ENCODE results near the gene BASP1. TPM values are rescaled to one million over a fixed set of nuclear protein-coding genes. Genes with fewer than 3 reads are reported as not detected.

Gene BASP1
- polyA plus RNA-seq, 1 donor from 2014 or later = 974 TPM

DNA sequence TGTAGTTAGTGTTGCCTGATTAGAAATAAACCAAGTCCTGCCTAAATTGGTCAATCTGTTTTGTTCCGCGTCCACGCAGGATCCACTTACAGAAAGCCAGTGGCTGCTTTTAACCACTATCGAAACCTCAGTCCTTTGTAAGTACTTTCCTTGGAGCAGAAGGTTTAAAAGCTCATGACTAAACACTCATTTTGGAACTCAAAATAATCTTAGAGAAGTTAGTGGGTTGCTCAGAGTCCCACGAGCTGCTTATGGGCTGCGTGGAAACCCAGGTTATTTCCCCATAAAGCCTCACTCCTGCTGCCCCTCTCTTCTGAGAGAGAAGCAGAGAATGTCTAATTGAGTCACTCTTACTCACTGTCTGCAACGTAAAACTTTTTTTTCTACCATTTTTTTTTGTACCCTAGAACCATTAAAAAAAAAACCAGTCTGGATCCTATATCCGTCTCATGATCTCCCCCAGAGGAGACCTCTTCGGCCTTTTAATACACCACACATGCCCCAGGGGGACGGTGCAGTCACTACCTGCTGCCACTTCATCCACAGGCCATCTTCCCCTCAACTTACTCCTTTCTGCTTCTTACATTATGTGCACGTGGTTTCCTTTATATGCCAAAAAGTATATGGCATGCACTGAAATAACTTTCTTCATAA, 7.6 kb downstream of the BASP1 start:
- Histone ChIP-seq H2AFZ (ENCODE audit: low read depth, low read length) (no peak overlapping the region), H3K9me2 (ENCODE audit: insufficient read depth, low read length) (no peaks in the 10 kb centered on the region), H3K27me3 (ENCODE audit: insufficient read depth, low read depth, low read length) (no peaks in the 10 kb centered on the region), H4K20me1 (ENCODE audit: insufficient read depth) (peaks cover 68% of the 10 kb centered on the region), H3F3A (ENCODE audit: insufficient read depth, low read length, poor library complexity, severe bottlenecking) (peaks cover 24% of the 10 kb centered on the region), H3K9me3 (ENCODE audit: low read length) (no peaks in the 10 kb centered on the region), H3K36me3 (ENCODE audit: insufficient read depth, low read length) (peaks cover 18% of the 10 kb centered on the region), H3K4me3 (ENCODE audit: low read length) (peak overlapping the region; percentile 85), H3K9ac (ENCODE audit: low read length) (no peak overlapping the region), H3K79me2 (replicated peaks; ENCODE audit: insufficient read depth, low read length) (peaks cover 93% of the 10 kb centered on the region), H3K4me2 (ENCODE audit: low read length) (peak overlapping the region; percentile 19), H3K27ac (ENCODE audit: low read length) (no peak overlapping the region)
- no peak for TF ChIP-seq EZH2 (IDR thresholded peaks at IDR 0.05; ENCODE audit: borderline replicate concordance, insufficient read depth, low read length, poor library complexity, severe bottlenecking)
- TF ChIP-seq POLR2AphosphoS5 (IDR thresholded peaks at IDR 0.05) = peak; percentile 19

DNA sequence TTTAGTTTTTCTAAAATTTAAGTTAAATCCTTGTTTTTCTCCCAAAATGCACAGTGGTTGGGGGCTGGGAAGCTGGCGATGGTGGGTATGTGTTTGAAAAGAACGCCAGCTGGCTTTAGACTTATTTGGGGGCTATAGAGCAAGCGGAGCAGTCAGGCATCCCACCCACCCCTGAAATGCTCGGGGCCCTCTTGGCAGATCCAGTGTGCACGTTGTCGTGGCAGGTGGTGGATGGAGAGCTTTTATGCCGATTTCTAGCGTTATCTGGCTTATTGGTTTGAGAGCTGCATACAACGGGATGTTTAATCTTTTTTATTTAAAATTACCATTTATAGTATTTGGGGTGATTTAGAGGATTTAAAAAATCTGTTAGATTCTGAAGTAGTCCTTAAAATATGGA, 8.1 kb downstream of the BASP1 start:
- TF ChIP-seq EP300 (conservative IDR thresholded peaks at IDR 0.05; ENCODE audit: poor library complexity, severe bottlenecking) (no peak), TAF1 (IDR thresholded peaks at IDR 0.05; ENCODE audit: low read depth) (no peak), MXI1 (conservative IDR thresholded peaks at IDR 0.05; ENCODE audit: poor library complexity, severe bottlenecking) (no peak), POLR2AphosphoS5 (IDR thresholded peaks at IDR 0.05) (no peak), RAD21 (conservative IDR thresholded peaks at IDR 0.05) (no peak), REST (IDR thresholded peaks at IDR 0.05; ENCODE audit: borderline replicate concordance) (no peak), SMC3 (conservative IDR thresholded peaks at IDR 0.05; ENCODE audit: poor library complexity) (no peak), CTCF (IDR thresholded peaks at IDR 0.05; ENCODE audit: poor library complexity, severe bottlenecking) (no peak), EZH2 (IDR thresholded peaks at IDR 0.05; ENCODE audit: borderline replicate concordance, insufficient read depth, low read length, poor library complexity, severe bottlenecking) (no peak)
- Histone ChIP-seq H3K27me3 (ENCODE audit: insufficient read depth, low read depth, low read length) (no peaks in the 10 kb centered on the region), H3K9me2 (ENCODE audit: insufficient read depth, low read length) (no peaks in the 10 kb centered on the region), H3K79me2 (replicated peaks; ENCODE audit: insufficient read depth, low read length) (peaks cover 93% of the 10 kb centered on the region), H3K36me3 (ENCODE audit: insufficient read depth, low read length) (peaks cover 18% of the 10 kb centered on the region), H3K4me2 (ENCODE audit: low read length) (peak overlapping the region; percentile 19), H3K9ac (ENCODE audit: low read length) (no peak overlapping the region), H3K27ac (ENCODE audit: low read length) (no peak overlapping the region), H2AFZ (ENCODE audit: low read depth, low read length) (no peak overlapping the region), H3K9me3 (ENCODE audit: low read length) (no peaks in the 10 kb centered on the region), H3F3A (ENCODE audit: insufficient read depth, low read length, poor library complexity, severe bottlenecking) (peaks cover 23% of the 10 kb centered on the region), H3K4me3 (ENCODE audit: low read length) (peak overlapping the region; percentile 85), H4K20me1 (ENCODE audit: insufficient read depth) (peaks cover 72% of the 10 kb centered on the region)

Data from neural cell (in vitro differentiated cells).